Measurements from ENCODE around the gene MMP28.

Gene MMP28

GRCh38 chr17:35742496-35742895 is 52.9 kb downstream of the MMP28 start:
- no peak for DNase-seq

GRCh38 chr17:35740997-35741931 is 54.2 kb downstream of the MMP28 start:
- no peak for DNase-seq

GRCh38 chr17:35740216-35740615 is 55.2 kb downstream of the MMP28 start:
- no peak for DNase-seq

- no peak for DNase-seq
Observed at GRCh38 chr17:35738519-35739133, 56.8 kb downstream of the MMP28 start.

- no peak for DNase-seq
Observed at GRCh38 chr17:35736236-35736635, 59.2 kb downstream of the MMP28 start.

GRCh38 chr17:35735036-35735805 is 60.2 kb downstream of the MMP28 start:
- no peak for DNase-seq

- no peak for DNase-seq
Observed at GRCh38 chr17:35734396-35734795, 61.0 kb downstream of the MMP28 start.

GRCh38 chr17:35733366-35733765 is 62.1 kb downstream of the MMP28 start:
- no peak for DNase-seq

- no peak for DNase-seq
Observed at GRCh38 chr17:35732806-35733136, 62.7 kb downstream of the MMP28 start.

- no peak for DNase-seq
Observed at GRCh38 chr17:35731917-35732805, 63.3 kb downstream of the MMP28 start.

- peak; percentile 37 for DNase-seq
Observed at GRCh38 chr17:35731239-35731916, 64.1 kb downstream of the MMP28 start, which contains the start of gene RASL10B. TSS of gene RASL10B (plus strand) at chr17:35731639. CDS start at chr17:35735185, 3,546 bp downstream.

GRCh38 chr17:35730400-35731005 is 64.9 kb downstream of the MMP28 start:
- no peak for DNase-seq

- DNase-seq, result no peak
Observed at GRCh38 chr17:35729405-35729833, 66.0 kb downstream of the MMP28 start.

- DNase-seq, result no peak
Observed at GRCh38 chr17:35728551-35728950, 66.9 kb downstream of the MMP28 start.

- DNase-seq, result no peak
Observed at GRCh38 chr17:35727635-35728034, 67.8 kb downstream of the MMP28 start.

- no peak for DNase-seq
Observed at GRCh38 chr17:35726953-35727460, 68.4 kb downstream of the MMP28 start.

- peak; percentile 95 for DNase-seq
Observed at GRCh38 chr17:35726127-35726952, 69.1 kb downstream of the MMP28 start.

GRCh38 chr17:35725802-35726126 is 69.7 kb downstream of the MMP28 start:
- no peak for DNase-seq

- DNase-seq, result no peak
Observed at GRCh38 chr17:35725058-35725457, 70.4 kb downstream of the MMP28 start.

- no peak for DNase-seq
Observed at GRCh38 chr17:35723735-35724134, 71.7 kb downstream of the MMP28 start.
